ENCODE measurements around the gene RCAN2.

The RCAN2 gene

GRCh38 chr6:46248143-46248542, 243.1 kb downstream of the RCAN2 start:
- DNase-seq = no peak

- DNase-seq = no peak
Measured at GRCh38 chr6:46246727-46247126, 244.5 kb downstream of the RCAN2 start.

GRCh38 chr6:46246081-46246480, 245.2 kb downstream of the RCAN2 start:
- no peak for DNase-seq

- DNase-seq = no peak
Measured at GRCh38 chr6:46244670-46245069, 246.6 kb downstream of the RCAN2 start.

- DNase-seq = no peak
Measured at GRCh38 chr6:46243754-46244153, 247.5 kb downstream of the RCAN2 start.

GRCh38 chr6:46242921-46243320, 248.3 kb downstream of the RCAN2 start:
- no peak for DNase-seq

GRCh38 chr6:46240866-46241565, 250.2 kb downstream of the RCAN2 start:
- DNase-seq = no peak

GRCh38 chr6:46236752-46237151, 254.5 kb downstream of the RCAN2 start:
- no peak for DNase-seq

GRCh38 chr6:46235242-46235641, 256.0 kb downstream of the RCAN2 start:
- DNase-seq = no peak

- no peak for DNase-seq
Measured at GRCh38 chr6:46234700-46235099, 256.5 kb downstream of the RCAN2 start.

GRCh38 chr6:46234156-46234556, 257.1 kb downstream of the RCAN2 start:
- DNase-seq = no peak

- no peak for DNase-seq
Measured at GRCh38 chr6:46233129-46233528, 258.1 kb downstream of the RCAN2 start.

GRCh38 chr6:46222286-46222685, 269.0 kb downstream of the RCAN2 start:
- DNase-seq = no peak

GRCh38 chr6:46221222-46221793, 269.9 kb downstream of the RCAN2 start:
- peak in 1 of 14 donors; percentile 62 for DNase-seq

GRCh38 chr6:46220352-46221221, 270.7 kb downstream of the RCAN2 start:
- DNase-seq = no peak

- DNase-seq = no peak
Measured at GRCh38 chr6:46219661-46220060, 271.6 kb downstream of the RCAN2 start.

GRCh38 chr6:46218457-46218856, 272.8 kb downstream of the RCAN2 start:
- no peak for DNase-seq

GRCh38 chr6:46217671-46218131, 273.5 kb downstream of the RCAN2 start:
- DNase-seq = peak in 6 of 14 donors; percentile 10 to 83 (median 22)

- DNase-seq = no peak
Measured at GRCh38 chr6:46216879-46217278, 274.4 kb downstream of the RCAN2 start.

- no peak for DNase-seq
Measured at GRCh38 chr6:46215777-46216176, 275.5 kb downstream of the RCAN2 start.

- no peak for DNase-seq
Measured at GRCh38 chr6:46215213-46215612, 276.0 kb downstream of the RCAN2 start.

- DNase-seq = no peak
Measured at GRCh38 chr6:46211917-46212316, 279.3 kb downstream of the RCAN2 start.

GRCh38 chr6:46210294-46210693, 281.0 kb downstream of the RCAN2 start:
- DNase-seq = no peak

Data from C1 segment of cervical spinal cord (tissue), 14 donors.